ENCODE results near the gene ASIP. TPM values are rescaled to one million over a fixed set of nuclear protein-coding genes. Genes with fewer than 3 reads are reported as not detected.
A peak's percentile ranks its signal among the peaks of the same experiment; 100 is the strongest.

The ASIP gene
- total and polyA plus RNA-seq, 3 donors from 2014 or later, result 0.65 to 2.1 TPM; not detected in 1

- intact Hi-C loops (cut with DNase I; ENCODE audit: low total_unique reads), result no loop called here
- no peaks in the 10 kb centered on the region for H3K27me3 ChIP-seq
- no peaks in the 10 kb centered on the region for H3K36me3 ChIP-seq (ENCODE audit: low read depth, missing control alignments)
- peak; percentile 98 for DNase-seq
- WGBS, 2 donors, result 0% methylated on average over 5 to 79 of the region's 79 CpGs
- no peaks in the 10 kb centered on the region for H3K9me3 ChIP-seq
- TF ChIP-seq POLR2A (IDR thresholded peaks at IDR 0.05), result no peak
- TF ChIP-seq, protein P1, sequence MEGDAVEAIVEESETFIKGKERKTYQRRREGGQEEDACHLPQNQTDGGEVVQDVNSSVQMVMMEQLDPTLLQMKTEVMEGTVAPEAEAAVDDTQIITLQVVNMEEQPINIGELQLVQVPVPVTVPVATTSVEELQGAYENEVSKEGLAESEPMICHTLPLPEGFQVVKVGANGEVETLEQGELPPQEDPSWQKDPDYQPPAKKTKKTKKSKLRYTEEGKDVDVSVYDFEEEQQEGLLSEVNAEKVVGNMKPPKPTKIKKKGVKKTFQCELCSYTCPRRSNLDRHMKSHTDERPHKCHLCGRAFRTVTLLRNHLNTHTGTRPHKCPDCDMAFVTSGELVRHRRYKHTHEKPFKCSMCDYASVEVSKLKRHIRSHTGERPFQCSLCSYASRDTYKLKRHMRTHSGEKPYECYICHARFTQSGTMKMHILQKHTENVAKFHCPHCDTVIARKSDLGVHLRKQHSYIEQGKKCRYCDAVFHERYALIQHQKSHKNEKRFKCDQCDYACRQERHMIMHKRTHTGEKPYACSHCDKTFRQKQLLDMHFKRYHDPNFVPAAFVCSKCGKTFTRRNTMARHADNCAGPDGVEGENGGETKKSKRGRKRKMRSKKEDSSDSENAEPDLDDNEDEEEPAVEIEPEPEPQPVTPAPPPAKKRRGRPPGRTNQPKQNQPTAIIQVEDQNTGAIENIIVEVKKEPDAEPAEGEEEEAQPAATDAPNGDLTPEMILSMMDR (IDR thresholded peaks at IDR 0.05), result no peak
- H3K4me1 ChIP-seq, result peaks cover 10% of the 10 kb centered on the region
- peak within 1 kb of the TSS; percentile 72 to 87 for H3K4me3 ChIP-seq
- H3K27ac ChIP-seq, result peak within 1 kb of the TSS; percentile 84 to 89
Observed at GRCh38 chr20:34302723-34303533, 61.7 kb downstream of the ASIP start, which contains the start of gene AHCY. Gene AHCY, minus strand, starts transcription at chr20:34303355. Its CDS starts 85 bp downstream, at chr20:34303270.

GRCh38 chr20:34305333-34306230, 64.4 kb downstream of the ASIP start:
- Histone ChIP-seq H3K36me3 (ENCODE audit: low read depth, missing control alignments) (no peaks in the 10 kb centered on the region), H3K27me3 (no peaks in the 10 kb centered on the region), H3K27ac (no peak overlapping the region), H3K4me1 (peaks cover 10% of the 10 kb centered on the region), H3K4me3 (no peak overlapping the region), H3K9me3 (no peaks in the 10 kb centered on the region)
- intact Hi-C loops (cut with DNase I; ENCODE audit: low total_unique reads), result no loop called here
- no peak for DNase-seq
- TF ChIP-seq POLR2A (IDR thresholded peaks at IDR 0.05), result no peak
- TF ChIP-seq, protein P1 (IDR thresholded peaks at IDR 0.05), result no peak
- WGBS, 2 donors, result 83 to 84% methylated on average over 19 of the region's 19 CpGs

GRCh38 chr20:34309691-34310090, 68.5 kb downstream of the ASIP start:
- Histone ChIP-seq H3K4me3 (no peak overlapping the region), H3K36me3 (ENCODE audit: low read depth, missing control alignments) (no peaks in the 10 kb centered on the region), H3K4me1 (peaks cover 5% of the 10 kb centered on the region), H3K9me3 (no peaks in the 10 kb centered on the region), H3K27ac (no peak overlapping the region), H3K27me3 (no peaks in the 10 kb centered on the region)
- no peak for DNase-seq
- WGBS, 2 donors, result 96 to 98% methylated on average over 3 of the region's 3 CpGs
- TF ChIP-seq, protein P1 (IDR thresholded peaks at IDR 0.05), result no peak
- TF ChIP-seq POLR2A (IDR thresholded peaks at IDR 0.05), result no peak
- intact Hi-C loops (cut with DNase I; ENCODE audit: low total_unique reads), result loop anchor here (10.0 kb wide), 2 partner anchors 115 to 165 kb away; no protein-coding TSS in a partner anchor

GRCh38 chr20:34310481-34311117, 69.4 kb downstream of the ASIP start:
- TF ChIP-seq, protein P1 (IDR thresholded peaks at IDR 0.05), result no peak
- TF ChIP-seq POLR2A (IDR thresholded peaks at IDR 0.05), result no peak
- H3K27me3 ChIP-seq, result no peaks in the 10 kb centered on the region
- no peaks in the 10 kb centered on the region for H3K9me3 ChIP-seq
- no peaks in the 10 kb centered on the region for H3K36me3 ChIP-seq (ENCODE audit: low read depth, missing control alignments)
- intact Hi-C loops (cut with DNase I; ENCODE audit: low total_unique reads), result loop anchor here (10.0 kb wide), 2 partner anchors 116 to 164 kb away; no protein-coding TSS in a partner anchor
- no peak overlapping the region for H3K4me3 ChIP-seq
- WGBS, 2 donors, result 70 to 79% methylated on average over 19 of the region's 19 CpGs
- peaks cover 5% of the 10 kb centered on the region for H3K4me1 ChIP-seq
- no peak overlapping the region for H3K27ac ChIP-seq
- DNase-seq, result no peak
